Measurements from ENCODE around the gene LBR.

- TF ChIP-seq CTCF (conservative IDR thresholded peaks at IDR 0.05; ENCODE audit: low read length) = no peak
- TF ChIP-seq EZH2phosphoT487 (IDR thresholded peaks at IDR 0.05; ENCODE audit: borderline replicate concordance) = no peak
These were observed 49.0 kb downstream of the LBR start for GRCh38 chr1:225378880-225379279.
